ENCODE results near the gene PTPRM. TPM values are rescaled to one million over a fixed set of nuclear protein-coding genes. Genes with fewer than 3 reads are reported as not detected.

PTPRM gene
- total RNA-seq, 1 donor from 2014 or later = 131 TPM

- Mint-ChIP-seq H3K27me3 (ENCODE audit: low read depth) (no peaks in the 10 kb centered on the region), H3K9me3 (ENCODE audit: low read depth) (no peaks in the 10 kb centered on the region), H3K4me3 (ENCODE audit: unreplicated experiment) (no peak overlapping the region), H3K36me3 (ENCODE audit: low read depth) (peaks cover 29% of the 10 kb centered on the region), H3K27ac (ENCODE audit: unreplicated experiment) (no peak overlapping the region), H3K4me1 (ENCODE audit: low read depth) (peaks cover 7% of the 10 kb centered on the region)
- no peak for DNase-seq (ENCODE audit: low spot score)
- TF ChIP-seq CTCF (IDR thresholded peaks at IDR 0.05) = no peak
Measured at GRCh38 chr18:8253944-8254343, 686.8 kb downstream of the PTPRM start.

GRCh38 chr18:8254654-8255053, 687.5 kb downstream of the PTPRM start:
- Mint-ChIP-seq H3K27ac (ENCODE audit: unreplicated experiment) (no peak overlapping the region), H3K36me3 (ENCODE audit: low read depth) (peaks cover 29% of the 10 kb centered on the region), H3K4me1 (ENCODE audit: low read depth) (peaks cover 7% of the 10 kb centered on the region), H3K27me3 (ENCODE audit: low read depth) (no peaks in the 10 kb centered on the region), H3K9me3 (ENCODE audit: low read depth) (no peaks in the 10 kb centered on the region), H3K4me3 (ENCODE audit: unreplicated experiment) (no peak overlapping the region)
- TF ChIP-seq CTCF (IDR thresholded peaks at IDR 0.05) = no peak
- DNase-seq (ENCODE audit: low spot score) = no peak

GRCh38 chr18:8257851-8258434, 690.8 kb downstream of the PTPRM start:
- H3K36me3 Mint-ChIP-seq (ENCODE audit: low read depth) = peaks cover 31% of the 10 kb centered on the region
- no peak overlapping the region for H3K4me3 Mint-ChIP-seq (ENCODE audit: unreplicated experiment)
- no peak overlapping the region for H3K27ac Mint-ChIP-seq (ENCODE audit: unreplicated experiment)
- H3K4me1 Mint-ChIP-seq (ENCODE audit: low read depth) = peaks cover 10% of the 10 kb centered on the region
- no peaks in the 10 kb centered on the region for H3K27me3 Mint-ChIP-seq (ENCODE audit: low read depth)
- no peak for TF ChIP-seq CTCF (IDR thresholded peaks at IDR 0.05)
- H3K9me3 Mint-ChIP-seq (ENCODE audit: low read depth) = no peaks in the 10 kb centered on the region
- no peak for DNase-seq (ENCODE audit: low spot score)

GRCh38 chr18:8260319-8260718, 693.2 kb downstream of the PTPRM start:
- no peak overlapping the region for H3K4me3 Mint-ChIP-seq (ENCODE audit: unreplicated experiment)
- no peaks in the 10 kb centered on the region for H3K9me3 Mint-ChIP-seq (ENCODE audit: low read depth)
- peak overlapping the region; percentile 37 for H3K27ac Mint-ChIP-seq (ENCODE audit: unreplicated experiment)
- no peaks in the 10 kb centered on the region for H3K27me3 Mint-ChIP-seq (ENCODE audit: low read depth)
- TF ChIP-seq CTCF (IDR thresholded peaks at IDR 0.05) = no peak
- no peak for DNase-seq (ENCODE audit: low spot score)
- peaks cover 10% of the 10 kb centered on the region for H3K4me1 Mint-ChIP-seq (ENCODE audit: low read depth)
- H3K36me3 Mint-ChIP-seq (ENCODE audit: low read depth) = peaks cover 28% of the 10 kb centered on the region

GRCh38 chr18:8260827-8261226, 693.7 kb downstream of the PTPRM start:
- no peaks in the 10 kb centered on the region for H3K27me3 Mint-ChIP-seq (ENCODE audit: low read depth)
- H3K27ac Mint-ChIP-seq (ENCODE audit: unreplicated experiment) = no peak overlapping the region
- peaks cover 25% of the 10 kb centered on the region for H3K36me3 Mint-ChIP-seq (ENCODE audit: low read depth)
- peaks cover 11% of the 10 kb centered on the region for H3K4me1 Mint-ChIP-seq (ENCODE audit: low read depth)
- DNase-seq (ENCODE audit: low spot score) = no peak
- no peak overlapping the region for H3K4me3 Mint-ChIP-seq (ENCODE audit: unreplicated experiment)
- no peak for TF ChIP-seq CTCF (IDR thresholded peaks at IDR 0.05)
- H3K9me3 Mint-ChIP-seq (ENCODE audit: low read depth) = no peaks in the 10 kb centered on the region
